VCaP (cell line): ENCODE results near the gene CAMSAP3.
"Not testable (repeated sequence)": the region's sequence is repeated elsewhere in the genome, so short reads cannot be mapped to it uniquely, and the experiment has no call there.

Source experiments
- H3K27ac ChIP-seq: fragments of 450-650 bp; 2 replicates; pipeline ENCODE4 v1.5.1; 2017
- CTCF ChIP-seq: fragments of 450-650 bp; conservative IDR thresholded peaks from 2 replicates; pipeline ENCODE4 v1.5.1; 2017; ENCODE audit warnings: mild to moderate bottlenecking, moderate library complexity

Gene CAMSAP3

GRCh38 chr19:7643031-7643415, 47.4 kb downstream of the CAMSAP3 start:
- no peak overlapping the region for H3K27ac ChIP-seq
- TF ChIP-seq CTCF: no peak

GRCh38 chr19:7643629-7644549, 48.2 kb downstream of the CAMSAP3 start:
- H3K27ac ChIP-seq: not testable (repeated sequence)

- TF ChIP-seq CTCF: no peak
- no peak overlapping the region for H3K27ac ChIP-seq
Observed at GRCh38 chr19:7644550-7644877, 48.9 kb downstream of the CAMSAP3 start.

GRCh38 chr19:7645163-7645562, 49.5 kb downstream of the CAMSAP3 start:
- TF ChIP-seq CTCF: no peak

GRCh38 chr19:7645656-7646425, 50.2 kb downstream of the CAMSAP3 start:
- no peak overlapping the region for H3K27ac ChIP-seq
- no peak for TF ChIP-seq CTCF

More at GRCh38 chr19:7645163-7645562, 49.5 kb downstream of the CAMSAP3 start:
- H3K27ac ChIP-seq: no peak overlapping the region

- TF ChIP-seq CTCF: no peak
- H3K27ac ChIP-seq: no peak overlapping the region
Observed at GRCh38 chr19:7646426-7646700, 50.7 kb downstream of the CAMSAP3 start.

- no peak for TF ChIP-seq CTCF
- H3K27ac ChIP-seq: no peak overlapping the region
Observed at GRCh38 chr19:7647156-7647555, 51.5 kb downstream of the CAMSAP3 start.
